Endothelial cell of umbilical vein (primary cell): Measurements from ENCODE around the gene HAND2.

Source experiments
- EZH2 ChIP-seq: IDR thresholded peaks from 2 replicates; pipeline ENCODE4 v1.6.1; 2012; ENCODE audit warnings: borderline replicate concordance, low read depth, mild to moderate bottlenecking, moderate library complexity, low read length, inconsistent platforms; ENCODE audit not compliant: severe bottlenecking
- FOS ChIP-seq: IDR thresholded peaks from 2 replicates; pipeline ENCODE4 v1.6.1; 2011; ENCODE audit warnings: mild to moderate bottlenecking, low read length, moderate library complexity, borderline replicate concordance; ENCODE audit not compliant: insufficient read depth
- JUN ChIP-seq: IDR thresholded peaks from 2 replicates; pipeline ENCODE4 v1.6.1; 2011; ENCODE audit warnings: borderline replicate concordance, low read depth; ENCODE audit not compliant: insufficient read length, insufficient read depth
- MYC ChIP-seq: IDR thresholded peaks from one replicate; pipeline ENCODE4 v1.6.1; 2011; ENCODE audit warnings: mild to moderate bottlenecking, low read depth, low read length
- POLR2A ChIP-seq: IDR thresholded peaks from 2 replicates; pipeline ENCODE4 v1.6.1; 2012; ENCODE audit warnings: low read depth, mild to moderate bottlenecking, control low read depth, low read length
- POLR2AphosphoS5 ChIP-seq: IDR thresholded peaks from 2 replicates; pipeline ENCODE4 v1.6.1; 2012; ENCODE audit warnings: low read depth, mild to moderate bottlenecking, control low read depth, low read length, moderate library complexity; ENCODE audit not compliant: insufficient read depth
- TF ChIP-seq, protein P1 (sequence below), 2 donors: IDR thresholded peaks; 1 replicate in 1 of 2; 2 replicates in 1 of 2; pipeline ENCODE4 v1.5.1; 2011; ENCODE audit warnings: low read length in 2 of 2, mild to moderate bottlenecking in 2 of 2, moderate library complexity in 2 of 2, control low read depth in 1 of 2, inconsistent platforms in 1 of 2, low read depth in 1 of 2; ENCODE audit not compliant: insufficient read depth in 1 of 2; ENCODE audit errors: extremely low read depth in 1 of 2
- TF ChIP-seq, protein P2 (sequence below): IDR thresholded peaks from 2 replicates; pipeline ENCODE4 v1.6.1; 2011; ENCODE audit not compliant: insufficient read depth, insufficient read length

DNA sequence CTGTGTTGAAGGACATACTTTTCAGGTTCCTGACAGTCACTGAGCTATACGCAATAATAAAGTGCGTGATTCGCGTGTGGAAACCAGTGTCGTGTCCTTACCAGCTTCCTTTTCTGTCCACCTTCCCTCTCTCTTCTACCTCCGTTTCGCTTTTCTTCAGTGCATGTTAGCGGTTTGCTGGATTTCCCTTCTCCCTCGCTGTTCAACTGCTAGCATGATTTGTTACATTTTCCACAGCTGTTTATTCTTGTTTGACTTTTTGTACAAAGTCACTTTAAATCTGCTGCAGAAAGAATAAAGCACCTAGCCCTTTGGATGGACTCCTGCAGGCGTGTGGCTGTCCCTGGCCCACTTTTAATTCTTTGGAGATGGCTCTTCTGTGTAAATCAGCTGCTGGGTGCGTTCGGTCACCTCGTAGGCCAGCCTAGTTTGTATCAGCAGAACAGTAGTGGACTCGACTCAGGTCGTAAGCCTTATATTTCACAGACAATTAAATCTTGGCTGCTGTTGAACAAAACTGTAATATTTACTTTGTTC, 8.9 kb upstream of the HAND2 start:
- TF ChIP-seq, protein P1, sequence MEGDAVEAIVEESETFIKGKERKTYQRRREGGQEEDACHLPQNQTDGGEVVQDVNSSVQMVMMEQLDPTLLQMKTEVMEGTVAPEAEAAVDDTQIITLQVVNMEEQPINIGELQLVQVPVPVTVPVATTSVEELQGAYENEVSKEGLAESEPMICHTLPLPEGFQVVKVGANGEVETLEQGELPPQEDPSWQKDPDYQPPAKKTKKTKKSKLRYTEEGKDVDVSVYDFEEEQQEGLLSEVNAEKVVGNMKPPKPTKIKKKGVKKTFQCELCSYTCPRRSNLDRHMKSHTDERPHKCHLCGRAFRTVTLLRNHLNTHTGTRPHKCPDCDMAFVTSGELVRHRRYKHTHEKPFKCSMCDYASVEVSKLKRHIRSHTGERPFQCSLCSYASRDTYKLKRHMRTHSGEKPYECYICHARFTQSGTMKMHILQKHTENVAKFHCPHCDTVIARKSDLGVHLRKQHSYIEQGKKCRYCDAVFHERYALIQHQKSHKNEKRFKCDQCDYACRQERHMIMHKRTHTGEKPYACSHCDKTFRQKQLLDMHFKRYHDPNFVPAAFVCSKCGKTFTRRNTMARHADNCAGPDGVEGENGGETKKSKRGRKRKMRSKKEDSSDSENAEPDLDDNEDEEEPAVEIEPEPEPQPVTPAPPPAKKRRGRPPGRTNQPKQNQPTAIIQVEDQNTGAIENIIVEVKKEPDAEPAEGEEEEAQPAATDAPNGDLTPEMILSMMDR (IDR thresholded peaks at IDR 0.05; ENCODE audit: extremely low read depth in 1 of 2, insufficient read depth in 1 of 2, low read depth in 1 of 2, low read length in 2 of 2), result no peak
- TF ChIP-seq POLR2AphosphoS5 (no peak), POLR2A (no peak), FOS (no peak), EZH2 (no peak), MYC (no peak), JUN (no peak)
- TF ChIP-seq, protein P2, sequence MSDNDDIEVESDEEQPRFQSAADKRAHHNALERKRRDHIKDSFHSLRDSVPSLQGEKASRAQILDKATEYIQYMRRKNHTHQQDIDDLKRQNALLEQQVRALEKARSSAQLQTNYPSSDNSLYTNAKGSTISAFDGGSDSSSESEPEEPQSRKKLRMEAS, result no peak
